Large intestine (tissue), 3 donors: ENCODE results near the gene ZNF177. TPM values are rescaled to one million over a fixed set of nuclear protein-coding genes. Genes with fewer than 3 reads are reported as not detected.

Source experiments
- DNase-seq, 2 donors: peaks; one replicate each; pipeline versions ENCODE4 v3.0.0 to v3.0.0-alpha.2; 2013
- H3K27ac ChIP-seq: one replicate; pipeline ENCODE4 v1.5.1; 2013; ENCODE audit warnings: low read length
- H3K27me3 ChIP-seq: 2 replicates; pipeline ENCODE4 v1.6.1; 2013; ENCODE audit warnings: low read length; ENCODE audit not compliant: control insufficient read depth, insufficient read depth
- H3K36me3 ChIP-seq: 2 replicates; pipeline ENCODE4 v1.6.1; 2013; ENCODE audit warnings: low read length; ENCODE audit not compliant: control insufficient read depth, insufficient read depth
- H3K4me1 ChIP-seq: one replicate; pipeline ENCODE4 v1.6.1; 2013; ENCODE audit warnings: low read length; ENCODE audit not compliant: control insufficient read depth, insufficient read depth
- H3K4me3 ChIP-seq: one replicate; pipeline ENCODE4 v1.5.1; 2013; ENCODE audit warnings: low read length
- H3K9me3 ChIP-seq: one replicate; pipeline ENCODE4 v1.6.1; 2013; ENCODE audit warnings: mild to moderate bottlenecking, low read depth, low read length, moderate library complexity; ENCODE audit not compliant: control insufficient read depth
- WGBS: methylation state at CpG from one replicate; pipeline ENCODE4 v1.1.5; 2013; ENCODE audit warnings: low lambda C conversion rate; ENCODE audit not compliant: insufficient coverage; 5-methylcytosine and 5-hydroxymethylcytosine counted together
- polyA plus RNA-seq: library from polyadenylated mRNA; unstranded; fragments of 120-200 nt; gene quantifications from one replicate; pipeline ENCODE4 v1.2.1, GENCODE V29; 2013

Gene ZNF177
- polyA plus RNA-seq, 1 donor, result 2.9 TPM

GRCh38 chr19:9413240-9413954, 50.6 kb downstream of the ZNF177 start:
- Histone ChIP-seq H3K4me1 (no peaks in the 10 kb centered on the region), H3K27ac (no peak overlapping the region), H3K27me3 (no peaks in the 10 kb centered on the region), H3K9me3 (peaks cover 49% of the 10 kb centered on the region), H3K36me3 (peaks cover 52% of the 10 kb centered on the region), H3K4me3 (no peak overlapping the region)
- 100% methylated on average over 5 of the region's 14 CpGs for WGBS
- no peak for DNase-seq

GRCh38 chr19:9427941-9428340, 65.1 kb downstream of the ZNF177 start:
- Histone ChIP-seq H3K36me3 (peaks cover 61% of the 10 kb centered on the region), H3K27ac (no peak overlapping the region), H3K4me1 (no peaks in the 10 kb centered on the region), H3K4me3 (no peak overlapping the region), H3K27me3 (no peaks in the 10 kb centered on the region), H3K9me3 (peaks cover 8% of the 10 kb centered on the region)
- DNase-seq, result no peak
- WGBS, result 100% methylated on average over 2 of the region's 6 CpGs

- no peak for DNase-seq
- Histone ChIP-seq H3K27ac (no peak overlapping the region), H3K27me3 (no peaks in the 10 kb centered on the region), H3K4me3 (no peak overlapping the region), H3K9me3 (peaks cover 5% of the 10 kb centered on the region), H3K36me3 (peaks cover 44% of the 10 kb centered on the region), H3K4me1 (no peaks in the 10 kb centered on the region)
- WGBS, result no CpG with 5 or more reads among the region's 1 CpG
Measured at GRCh38 chr19:9430444-9430843, 67.6 kb downstream of the ZNF177 start.

- no peak for DNase-seq
- H3K27ac ChIP-seq, result no peak overlapping the region
- no peaks in the 10 kb centered on the region for H3K27me3 ChIP-seq
- no peaks in the 10 kb centered on the region for H3K9me3 ChIP-seq
- H3K4me3 ChIP-seq, result no peak overlapping the region
- H3K36me3 ChIP-seq, result peaks cover 36% of the 10 kb centered on the region
- H3K4me1 ChIP-seq, result no peaks in the 10 kb centered on the region
- no CpG with 5 or more reads among the region's 7 CpGs for WGBS
Measured at GRCh38 chr19:9431475-9431874, 68.7 kb downstream of the ZNF177 start.

Other genes starting within 250 kb of the ZNF177 start
- gene OR7G1, start 247.2 kb upstream of the ZNF177 start, polyA plus RNA-seq, result not detected
- gene OR7G3, start 236.1 kb upstream of the ZNF177 start, polyA plus RNA-seq, result not detected
- gene ZNF317, start 222.6 kb upstream of the ZNF177 start, polyA plus RNA-seq, result 34.3 TPM
- 0.03 TPM for gene OR7D2, start 184.0 kb upstream of the ZNF177 start, polyA plus RNA-seq
- not detected for gene OR7D4, start 143.4 kb upstream of the ZNF177 start, polyA plus RNA-seq
- gene OR7E24, start 112.1 kb upstream of the ZNF177 start, polyA plus RNA-seq, result not detected
- gene ZNF699, start 53.2 kb upstream of the ZNF177 start, polyA plus RNA-seq, result 3.5 TPM
- gene ZNF559, start 38.8 kb upstream of the ZNF177 start, polyA plus RNA-seq, result 9.7 TPM
- 62.6 TPM for gene ZNF266, start 72.6 kb downstream of the ZNF177 start, polyA plus RNA-seq
- 0.06 TPM for gene ZNF560, start 135.6 kb downstream of the ZNF177 start, polyA plus RNA-seq
- 10.7 TPM for gene ZNF426, start 175.6 kb downstream of the ZNF177 start, polyA plus RNA-seq
- 24.2 TPM for gene ZNF121, start 221.5 kb downstream of the ZNF177 start, polyA plus RNA-seq